Fibroblast of skin of left quadriceps (primary cell): ENCODE measurements around the gene RTEL1.
"Not testable (repeated sequence)": the region's sequence is repeated elsewhere in the genome, so short reads cannot be mapped to it uniquely, and the experiment has no call there.

Source experiments
- DNase-seq, 2 experiments: peaks; one replicate each; pipeline ENCODE4 v3.0.0-alpha.2; 2013; ENCODE audit warnings: low read depth in 2 of 2

The RTEL1 gene

GRCh38 chr20:63708301-63709148, 50.4 kb downstream of the RTEL1 start:
- DNase-seq: no peak

- DNase-seq: no peak
Observed at GRCh38 chr20:63709149-63709527, 51.0 kb downstream of the RTEL1 start.

GRCh38 chr20:63711085-63711645, 53.1 kb downstream of the RTEL1 start:
- no peak for DNase-seq

- DNase-seq: no peak
Observed at GRCh38 chr20:63712191-63712590, 54.1 kb downstream of the RTEL1 start.

- DNase-seq: no peak
Observed at GRCh38 chr20:63714858-63715257, 56.7 kb downstream of the RTEL1 start.

GRCh38 chr20:63718996-63719395, 60.9 kb downstream of the RTEL1 start:
- DNase-seq: no peak

GRCh38 chr20:63722967-63723622, 65.0 kb downstream of the RTEL1 start:
- not testable (repeated sequence) for DNase-seq

- DNase-seq: not testable (repeated sequence)
Observed at GRCh38 chr20:63730189-63730733, 72.1 kb downstream of the RTEL1 start.

GRCh38 chr20:63731410-63731809, 73.3 kb downstream of the RTEL1 start:
- DNase-seq: no peak

GRCh38 chr20:63732118-63733095, 74.3 kb downstream of the RTEL1 start:
- no peak for DNase-seq

- DNase-seq: no peak
Observed at GRCh38 chr20:63733117-63733516, 75.0 kb downstream of the RTEL1 start.

- DNase-seq: no peak
Observed at GRCh38 chr20:63733579-63734081, 75.5 kb downstream of the RTEL1 start.

GRCh38 chr20:63734111-63734945, 76.2 kb downstream of the RTEL1 start:
- DNase-seq: no peak

GRCh38 chr20:63734946-63735858, 77.1 kb downstream of the RTEL1 start:
- no peak for DNase-seq

GRCh38 chr20:63735859-63736718, 78.0 kb downstream of the RTEL1 start, which contains the start of gene LIME1:
Gene LIME1, plus strand, starts transcription at chr20:63736664. Its CDS starts 886 bp downstream, at chr20:63737550.
- DNase-seq: no peak

- no peak for DNase-seq
Observed at GRCh38 chr20:63736893-63737694, 79.0 kb downstream of the RTEL1 start.

GRCh38 chr20:63737695-63737944, 79.5 kb downstream of the RTEL1 start:
- DNase-seq: no peak
